Measurements from ENCODE around the gene ROBO4. TPM values are rescaled to one million over a fixed set of nuclear protein-coding genes. Genes with fewer than 3 reads are reported as not detected.

ROBO4 gene
- total RNA-seq, 2 donors from 2014 or later = 8.5 to 18.8 TPM

- TF ChIP-seq CTCF (IDR thresholded peaks at IDR 0.05) = no peak
- Histone ChIP-seq H3K27me3 (replicated peaks; ENCODE audit: insufficient read depth) (no peaks in the 10 kb centered on the region), H3K9me3 (no peaks in the 10 kb centered on the region), H3K36me3 (no peaks in the 10 kb centered on the region), H3K4me1 (ENCODE audit: control insufficient read depth in 1 of 2, low read depth in 2 of 2) (no peaks in the 10 kb centered on the region), H3K27ac (no peak overlapping the region), H3K4me3 (no peak overlapping the region)
- ATAC-seq (ENCODE audit: insufficient number of reproducible peaks, low FRiP score, low read depth) = no peak
- no peak for DNase-seq (ENCODE audit: low spot score)
Measured at GRCh38 chr11:124928942-124929665, 31.4 kb upstream of the ROBO4 start.

- DNase-seq (ENCODE audit: low spot score) (no peak), ATAC-seq (ENCODE audit: insufficient number of reproducible peaks, low FRiP score, low read depth) (no peak)
- TF ChIP-seq CTCF (IDR thresholded peaks at IDR 0.05) = no peak
- H3K27me3 ChIP-seq (replicated peaks; ENCODE audit: insufficient read depth) = no peaks in the 10 kb centered on the region
- no peak overlapping the region for H3K27ac ChIP-seq
- no peaks in the 10 kb centered on the region for H3K4me1 ChIP-seq (ENCODE audit: control insufficient read depth in 1 of 2, low read depth in 2 of 2)
- H3K4me3 ChIP-seq = no peak overlapping the region
- H3K9me3 ChIP-seq = no peaks in the 10 kb centered on the region
- H3K36me3 ChIP-seq = no peaks in the 10 kb centered on the region
Measured at GRCh38 chr11:124923296-124923695, 25.6 kb upstream of the ROBO4 start.

- H3K27ac ChIP-seq = no peak overlapping the region
- ATAC-seq (ENCODE audit: insufficient number of reproducible peaks, low FRiP score, low read depth) = no peak
- no peak for DNase-seq (ENCODE audit: low spot score)
- H3K4me1 ChIP-seq (ENCODE audit: control insufficient read depth in 1 of 2, low read depth in 2 of 2) = no peaks in the 10 kb centered on the region
- no peak for TF ChIP-seq CTCF (IDR thresholded peaks at IDR 0.05)
- H3K27me3 ChIP-seq (replicated peaks; ENCODE audit: insufficient read depth) = no peaks in the 10 kb centered on the region
- H3K4me3 ChIP-seq = no peak overlapping the region
- H3K36me3 ChIP-seq = no peaks in the 10 kb centered on the region
- H3K9me3 ChIP-seq = no peaks in the 10 kb centered on the region
Measured at GRCh38 chr11:124922831-124923230, 25.2 kb upstream of the ROBO4 start.

- Histone ChIP-seq H3K27ac (no peak overlapping the region), H3K27me3 (replicated peaks; ENCODE audit: insufficient read depth) (no peaks in the 10 kb centered on the region), H3K9me3 (no peaks in the 10 kb centered on the region), H3K4me3 (peak overlapping the region; percentile 75), H3K36me3 (no peaks in the 10 kb centered on the region), H3K4me1 (ENCODE audit: control insufficient read depth in 1 of 2, low read depth in 2 of 2) (no peaks in the 10 kb centered on the region)
- DNase-seq (ENCODE audit: low spot score) = no peak
- no peak for TF ChIP-seq CTCF (IDR thresholded peaks at IDR 0.05)
- ATAC-seq (ENCODE audit: insufficient number of reproducible peaks, low FRiP score, low read depth) = peak; percentile 32
Measured at GRCh38 chr11:124920870-124921609, 23.4 kb upstream of the ROBO4 start.

- peak; percentile 24 for ATAC-seq (ENCODE audit: insufficient number of reproducible peaks, low FRiP score, low read depth)
- H3K27ac ChIP-seq = no peak overlapping the region
- no peak for DNase-seq (ENCODE audit: low spot score)
- no peak for TF ChIP-seq CTCF (IDR thresholded peaks at IDR 0.05)
- H3K27me3 ChIP-seq (replicated peaks; ENCODE audit: insufficient read depth) = no peaks in the 10 kb centered on the region
- peak overlapping the region; percentile 75 for H3K4me3 ChIP-seq
- no peaks in the 10 kb centered on the region for H3K36me3 ChIP-seq
- H3K9me3 ChIP-seq = no peaks in the 10 kb centered on the region
- H3K4me1 ChIP-seq (ENCODE audit: control insufficient read depth in 1 of 2, low read depth in 2 of 2) = no peaks in the 10 kb centered on the region
Measured at GRCh38 chr11:124920356-124920755, 22.7 kb upstream of the ROBO4 start.

All from thoracic aorta (tissue), 2 donors.